ENCODE data around the gene ZNF622. TPM values are rescaled to one million over a fixed set of nuclear protein-coding genes. Genes with fewer than 3 reads are reported as not detected.

Gene ZNF622
- total and polyA plus RNA-seq, 2 donors (not counting 3 experiments of a cell fraction or from before 2014, with no cell fraction given) = 10.0 to 26.6 TPM

GRCh38 chr5:16492398-16493140 lies 27.0 kb upstream of the ZNF622 start:
- Histone ChIP-seq H3K36me3 (ENCODE audit: control insufficient read depth in 2 of 2, extremely low read depth in 1 of 2, insufficient read depth in 2 of 2, low read length in 2 of 2) (no peaks in the 10 kb centered on the region), H3K4me3 (replicated peaks in 1 of 3; ENCODE audit: insufficient read depth in 1 of 3, low read depth in 1 of 3, low read length in 3 of 3) (no peak overlapping the region), H4K20me1 (replicated peaks; ENCODE audit: control insufficient read depth, extremely low read depth, insufficient read depth, low read length) (no peaks in the 10 kb centered on the region), H2AFZ (ENCODE audit: low read depth, low read length) (no peak overlapping the region), H3K27me3 (ENCODE audit: control insufficient read depth in 2 of 2, insufficient read depth in 2 of 2, low read length in 2 of 2) (no peaks in the 10 kb centered on the region), H3K27ac (ENCODE audit: insufficient read depth, low read depth, low read length) (no peak overlapping the region), H3K79me2 (ENCODE audit: control insufficient read depth, insufficient read depth, low read length) (no peaks in the 10 kb centered on the region), H3K4me2 (ENCODE audit: insufficient read depth, low read length) (no peak overlapping the region), H3K9me3 (replicated peaks; ENCODE audit: control insufficient read depth, insufficient read depth, low read length) (no peaks in the 10 kb centered on the region), H3K4me1 (ENCODE audit: control insufficient read depth, extremely low read depth, insufficient read depth, low read length) (no peaks in the 10 kb centered on the region), H3K9ac (replicated peaks; ENCODE audit: extremely low read depth, insufficient read depth, low read length) (no peak overlapping the region), H3K9me1 (replicated peaks; ENCODE audit: control insufficient read depth, extremely low read depth, insufficient read depth, low read length) (no peaks in the 10 kb centered on the region)
- TF ChIP-seq GATA2 (IDR thresholded peaks at IDR 0.05; ENCODE audit: insufficient read depth, insufficient read length, low read depth, low read length) (no peak), CTCF (IDR thresholded peaks at IDR 0.05; ENCODE audit: extremely low read depth in 1 of 2, insufficient read depth in 1 of 2, low read depth in 1 of 2, low read length in 2 of 2) (no peak)
- DNase-seq (ENCODE audit: low read depth, low spot score) (no peak), FAIRE-seq (no peak)
- POLR2A ChIA-PET = no interaction called here
- intact Hi-C loops (cut with micrococcal nuclease) (loop anchor here (2.0 kb wide), 1 partner anchor 710 kb away; no protein-coding TSS in a partner anchor), dilution Hi-C loops (cut with MboI; ENCODE audit: extremely low pct_ligation_motif_present, low sequenced_read_pairs) (no loop called here)
- CTCF ChIA-PET = no interaction called here
- no TSS peak for BruUV-seq (replicated peaks)

GRCh38 chr5:16490911-16491310 lies 25.3 kb upstream of the ZNF622 start:
- FAIRE-seq = no peak
- TF ChIP-seq GATA2 (IDR thresholded peaks at IDR 0.05; ENCODE audit: insufficient read depth, insufficient read length, low read depth, low read length) = no peak
- TF ChIP-seq EZH2 (IDR thresholded peaks at IDR 0.05; ENCODE audit: borderline replicate concordance, low read depth, low read length, severe bottlenecking) = no peak
- no peak for TF ChIP-seq MAX (IDR thresholded peaks at IDR 0.05; ENCODE audit: insufficient read depth, insufficient read length)
- TF ChIP-seq CTCF (IDR thresholded peaks at IDR 0.05; ENCODE audit: extremely low read depth in 1 of 2, insufficient read depth in 1 of 2, low read depth in 1 of 2, low read length in 2 of 2) = no peak
- TF ChIP-seq POLR2A (IDR thresholded peaks at IDR 0.05; ENCODE audit: low read depth, low read length) = no peak
- no peak for TF ChIP-seq POLR2AphosphoS5 (IDR thresholded peaks at IDR 0.05; ENCODE audit: insufficient read depth, low read depth, low read length)
- TF ChIP-seq JUN (IDR thresholded peaks at IDR 0.05; ENCODE audit: borderline replicate concordance, insufficient read depth, insufficient read length, low read depth) = no peak
- no peak for TF ChIP-seq MYC (IDR thresholded peaks at IDR 0.05; ENCODE audit: low read depth, low read length)
- TF ChIP-seq FOS (IDR thresholded peaks at IDR 0.05; ENCODE audit: borderline replicate concordance, insufficient read depth, low read length) = no peak
- no peak overlapping the region for H3K4me2 ChIP-seq (ENCODE audit: insufficient read depth, low read length)
- no peak overlapping the region for H3K9ac ChIP-seq (replicated peaks; ENCODE audit: extremely low read depth, insufficient read depth, low read length)
- dilution Hi-C loops (cut with MboI; ENCODE audit: extremely low pct_ligation_motif_present, low sequenced_read_pairs) (no loop called here), intact Hi-C loops (cut with micrococcal nuclease) (no loop called here)
- H3K27ac ChIP-seq (ENCODE audit: insufficient read depth, low read depth, low read length) = no peak overlapping the region
- DNase-seq (ENCODE audit: low read depth, low spot score) = no peak
- H3K4me1 ChIP-seq (ENCODE audit: control insufficient read depth, extremely low read depth, insufficient read depth, low read length) = no peaks in the 10 kb centered on the region
- no peak overlapping the region for H2AFZ ChIP-seq (ENCODE audit: low read depth, low read length)
- H3K79me2 ChIP-seq (ENCODE audit: control insufficient read depth, insufficient read depth, low read length) = no peaks in the 10 kb centered on the region
- no peaks in the 10 kb centered on the region for H3K27me3 ChIP-seq (ENCODE audit: control insufficient read depth in 2 of 2, insufficient read depth in 2 of 2, low read length in 2 of 2)
- H3K36me3 ChIP-seq (ENCODE audit: control insufficient read depth in 2 of 2, extremely low read depth in 1 of 2, insufficient read depth in 2 of 2, low read length in 2 of 2) = no peaks in the 10 kb centered on the region
- ChIA-PET CTCF (interaction anchor here (0.6 to 1.6 kb wide), 6 partner anchors 8 to 1297 kb away, joined by 3 to 19 read pairs (median 4); no protein-coding TSS in a partner anchor), POLR2A (no interaction called here)
- no peaks in the 10 kb centered on the region for H3K9me1 ChIP-seq (replicated peaks; ENCODE audit: control insufficient read depth, extremely low read depth, insufficient read depth, low read length)
- H3K9me3 ChIP-seq (replicated peaks; ENCODE audit: control insufficient read depth, insufficient read depth, low read length) = no peaks in the 10 kb centered on the region
- H4K20me1 ChIP-seq (replicated peaks; ENCODE audit: control insufficient read depth, extremely low read depth, insufficient read depth, low read length) = no peaks in the 10 kb centered on the region
- BruUV-seq (replicated peaks) = no TSS peak
- no peak overlapping the region for H3K4me3 ChIP-seq (replicated peaks in 1 of 3; ENCODE audit: insufficient read depth in 1 of 3, low read depth in 1 of 3, low read length in 3 of 3)
